GM21515 (cell line): ENCODE data around the gene RAB40C.

Experiments used
- ATAC-seq: cut with Tn5 transposase; IDR thresholded peaks from one replicate; pipeline ENCODE4 v1.9.1; 2021; ENCODE audit not compliant: unreplicated experiment

RAB40C gene

DNA sequence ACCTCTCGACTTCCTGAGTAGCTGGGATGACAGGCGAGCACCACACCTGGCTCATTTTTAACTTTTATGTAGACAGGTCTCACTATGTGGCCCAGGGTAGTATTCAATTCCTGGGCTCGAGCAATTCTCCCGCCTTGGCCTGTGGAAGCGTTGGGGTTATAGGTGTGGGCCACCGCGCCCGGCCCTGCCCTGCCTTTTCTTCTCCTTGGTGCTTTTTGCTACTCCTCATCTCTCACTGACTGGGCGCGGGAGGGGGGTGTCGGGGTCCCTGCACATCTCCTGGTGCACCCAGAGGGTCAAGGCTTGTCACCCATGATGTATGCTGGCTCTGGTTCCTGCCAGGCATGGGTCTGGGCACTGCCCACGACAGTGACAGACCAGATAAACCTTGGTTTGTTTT is 54.7 kb downstream of the RAB40C start:
- ATAC-seq: no peak

DNA sequence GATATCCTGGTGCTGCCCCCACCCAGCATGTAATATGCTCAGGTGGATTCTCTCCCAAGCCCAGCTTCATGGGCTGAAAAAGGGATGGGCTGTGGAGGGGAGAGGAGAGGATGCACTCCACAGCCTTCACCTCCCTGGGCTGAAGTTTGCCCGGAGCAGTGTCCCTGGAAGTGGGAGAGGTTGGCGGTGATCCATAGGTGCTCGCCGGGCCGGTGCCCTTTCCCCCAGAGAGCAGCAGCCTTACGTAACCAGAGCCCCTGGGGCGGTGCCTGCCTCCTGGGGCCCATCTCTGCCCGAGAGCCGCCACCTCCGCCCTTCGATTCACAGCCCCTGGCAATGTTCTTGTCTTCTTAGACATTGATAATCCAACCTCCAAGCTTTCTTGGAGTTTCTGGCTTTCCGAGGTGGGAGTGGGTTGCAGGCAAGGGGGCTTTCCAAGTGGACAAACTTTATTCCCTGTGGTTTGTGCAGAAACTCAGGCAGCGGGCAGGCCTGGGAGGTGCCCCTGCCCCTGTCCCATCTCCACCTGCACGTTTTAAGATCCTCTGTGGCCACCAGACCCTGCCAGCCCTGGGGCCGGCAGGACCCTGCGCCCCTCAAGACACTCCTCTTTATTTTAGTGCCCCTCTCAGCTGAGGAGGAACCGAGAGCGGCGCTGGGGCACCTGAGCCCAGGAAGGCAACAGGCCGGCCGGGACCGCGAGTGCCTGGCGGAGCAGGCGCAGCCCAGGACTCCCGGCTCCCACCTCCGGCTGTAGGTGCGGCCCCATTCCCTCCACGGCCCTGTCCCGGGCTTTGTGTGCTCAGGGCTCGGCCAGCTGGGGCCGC is 56.2 kb downstream of the RAB40C start:
- ATAC-seq: no peak

DNA sequence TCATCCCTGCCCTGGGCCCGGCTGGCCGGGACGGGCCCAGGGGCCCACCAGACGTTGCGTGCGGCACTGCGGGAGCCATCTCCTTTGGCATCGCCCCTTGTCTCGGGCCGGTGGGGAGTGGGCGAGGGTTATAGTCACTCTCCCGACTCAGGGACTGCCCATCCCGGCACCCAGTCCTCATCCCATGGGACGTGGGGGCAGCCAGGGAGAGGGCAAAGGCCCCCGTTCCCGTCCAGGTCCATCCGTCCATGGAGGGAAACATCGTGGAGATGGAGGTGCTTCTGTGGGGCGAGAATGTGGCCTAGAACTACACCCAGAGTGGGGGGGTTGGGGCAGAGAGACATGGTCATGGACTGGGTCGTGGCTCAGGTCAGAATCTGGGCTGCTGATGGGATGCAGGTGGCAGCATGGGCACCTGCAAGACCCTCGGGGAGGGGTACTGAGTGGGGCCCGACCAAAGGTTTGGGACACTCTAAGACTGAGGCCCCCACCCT is 56.9 kb downstream of the RAB40C start:
- no peak for ATAC-seq

DNA sequence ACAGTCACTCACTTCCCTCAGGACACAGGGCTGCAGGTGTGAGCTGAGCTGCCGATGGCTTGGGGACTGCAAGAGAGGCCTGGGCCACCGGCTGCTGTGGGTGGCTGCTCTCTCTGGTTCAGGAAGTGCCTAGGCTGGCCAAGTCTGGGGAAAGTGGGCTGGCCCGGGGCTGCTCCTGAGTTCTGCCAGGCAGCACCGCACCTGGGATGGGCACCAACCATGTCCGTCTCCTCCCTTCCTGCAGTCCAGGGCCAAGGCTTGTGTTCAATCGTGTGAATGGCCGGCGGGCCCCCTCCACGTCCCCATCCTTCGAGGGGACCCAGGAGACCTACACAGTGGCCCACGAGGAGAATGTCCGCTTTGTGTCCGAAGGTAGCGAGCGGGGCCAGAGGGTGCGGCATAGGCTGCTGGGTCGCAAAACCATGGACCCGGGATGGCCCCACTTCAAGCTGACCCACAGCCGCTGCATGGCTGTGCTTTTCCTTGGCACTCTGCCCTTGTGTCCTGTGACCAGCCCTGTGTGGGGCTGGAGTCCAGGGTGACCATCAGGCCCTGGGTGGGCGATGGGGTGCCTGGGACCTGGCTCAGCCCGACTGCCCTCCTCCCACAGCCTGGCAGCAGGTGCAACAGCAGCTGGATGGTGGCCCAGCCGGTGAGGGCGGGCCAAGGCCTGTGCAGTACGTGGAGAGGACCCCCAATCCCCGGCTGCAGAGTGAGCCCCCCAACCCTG is 57.5 kb downstream of the RAB40C start:
- no peak for ATAC-seq

DNA sequence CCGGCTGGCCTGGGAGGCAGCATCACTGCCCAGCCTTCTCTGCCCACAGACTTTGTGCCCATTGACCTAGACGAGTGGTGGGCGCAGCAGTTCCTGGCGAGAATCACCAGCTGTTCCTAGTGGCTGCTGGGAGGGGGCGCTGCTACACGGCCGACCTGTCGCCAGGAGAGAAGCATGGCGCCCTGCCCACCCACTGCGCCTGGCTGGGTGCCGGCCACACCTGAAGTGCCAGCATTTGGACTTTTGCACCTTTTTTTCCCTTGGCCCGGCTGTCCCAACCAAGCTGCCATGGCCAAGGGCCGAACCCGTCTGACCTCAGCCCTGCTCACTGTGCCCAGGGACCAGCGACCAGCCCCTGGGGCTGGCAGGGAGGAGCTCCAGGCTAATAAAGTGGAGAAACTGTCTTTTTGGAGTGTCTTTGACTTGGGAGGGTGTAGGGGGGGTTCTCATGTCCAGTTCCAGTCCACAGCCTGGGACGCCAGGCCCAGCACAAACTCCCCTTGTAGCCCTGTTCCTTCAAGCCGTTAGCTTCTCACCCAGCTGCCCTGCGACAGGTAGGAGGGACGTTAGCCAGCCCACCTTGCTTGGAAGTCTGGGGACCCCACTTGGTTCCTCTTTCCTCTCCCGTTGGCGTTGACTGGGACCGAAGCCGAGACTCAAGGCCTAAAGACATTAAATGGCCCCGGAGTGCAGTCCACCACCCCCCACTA is 58.4 kb downstream of the RAB40C start:
- no peak for ATAC-seq

DNA sequence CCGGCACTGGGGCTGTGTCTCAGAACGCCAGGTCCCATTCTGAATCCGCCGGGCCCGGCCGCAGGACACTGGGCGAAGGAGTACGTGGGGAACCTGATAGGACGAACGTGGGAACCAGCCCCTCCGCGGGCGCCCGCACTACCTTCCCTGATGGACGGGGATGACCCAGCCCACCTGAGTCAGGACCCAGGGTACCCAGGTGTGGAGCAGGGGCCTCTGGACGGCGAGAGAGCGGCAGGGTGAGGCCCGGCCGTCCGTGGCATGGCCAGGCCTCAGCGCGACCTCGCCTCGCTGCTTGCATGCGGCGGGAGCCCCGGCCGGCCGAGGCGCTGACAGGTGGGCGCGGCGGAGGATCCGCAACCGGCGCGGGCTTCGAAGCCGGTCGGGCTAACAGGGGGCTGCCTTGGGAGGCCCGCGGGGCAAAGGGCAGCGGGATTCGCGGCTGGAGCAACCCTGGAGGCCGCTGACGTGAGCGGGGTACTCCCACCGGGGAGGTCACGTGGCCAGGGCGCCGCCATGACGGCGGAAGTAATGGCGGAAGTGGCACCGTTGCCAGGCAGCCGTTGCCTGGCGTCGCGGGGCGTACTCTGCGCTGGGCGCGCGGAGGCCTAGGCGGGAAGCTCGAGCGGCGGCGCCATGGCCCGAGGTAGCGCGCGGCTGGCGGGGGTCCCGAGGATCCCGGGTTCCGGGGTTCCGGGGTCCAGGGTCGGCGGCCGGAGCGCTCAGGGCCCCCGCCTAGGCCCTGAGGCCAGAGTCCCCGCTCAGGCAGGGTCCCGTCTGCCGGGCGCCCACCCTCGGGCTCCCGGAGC is 59.1 kb downstream of the RAB40C start, which contains the start of gene WDR90:
TSS of gene WDR90 (plus strand) at position 585 of the 809 bp plus-strand sequence. CDS start at position 637, 52 bp downstream.
- ATAC-seq: peak; percentile 64

DNA sequence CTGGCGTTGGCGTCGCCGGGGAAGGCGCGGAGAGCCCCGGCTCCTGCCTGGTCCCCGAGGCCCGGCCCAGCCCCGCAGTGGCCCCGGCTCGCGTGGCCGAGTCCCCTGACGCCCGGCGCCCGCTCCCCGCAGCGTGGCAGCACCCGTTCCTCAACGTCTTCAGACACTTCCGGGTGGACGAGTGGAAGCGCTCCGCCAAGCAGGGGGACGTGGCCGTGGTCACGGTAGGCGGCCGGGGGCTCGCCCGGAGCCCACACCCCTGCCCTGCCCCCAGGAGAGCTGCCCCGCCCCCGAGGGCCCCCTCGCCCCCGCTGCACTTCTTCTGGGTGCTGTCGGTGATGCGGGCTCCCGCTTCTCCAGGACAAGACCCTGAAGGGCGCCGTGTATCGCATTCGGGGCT is 59.8 kb downstream of the RAB40C start:
- peak; percentile 6 for ATAC-seq

DNA sequence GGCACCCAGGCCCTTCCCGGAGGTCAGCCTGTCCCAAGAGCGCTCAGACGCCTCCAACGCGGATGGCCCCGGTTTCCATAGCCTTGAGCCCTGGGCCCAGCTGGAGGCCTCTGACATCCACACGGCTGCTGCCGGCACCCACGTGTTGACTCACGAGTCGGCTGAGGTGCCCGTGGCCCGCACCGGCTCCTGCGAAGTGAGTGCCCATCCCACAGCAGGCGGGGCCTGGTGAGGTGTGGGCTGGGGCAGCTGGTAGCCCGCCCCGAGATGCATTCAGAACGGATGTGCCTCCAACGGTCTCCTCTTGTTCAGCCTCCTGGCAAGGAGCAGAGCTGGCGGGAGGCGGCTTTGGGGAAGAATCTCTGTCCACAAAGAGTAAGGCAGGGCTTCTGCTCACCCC is 62.0 kb downstream of the RAB40C start:
- ATAC-seq: no peak

DNA sequence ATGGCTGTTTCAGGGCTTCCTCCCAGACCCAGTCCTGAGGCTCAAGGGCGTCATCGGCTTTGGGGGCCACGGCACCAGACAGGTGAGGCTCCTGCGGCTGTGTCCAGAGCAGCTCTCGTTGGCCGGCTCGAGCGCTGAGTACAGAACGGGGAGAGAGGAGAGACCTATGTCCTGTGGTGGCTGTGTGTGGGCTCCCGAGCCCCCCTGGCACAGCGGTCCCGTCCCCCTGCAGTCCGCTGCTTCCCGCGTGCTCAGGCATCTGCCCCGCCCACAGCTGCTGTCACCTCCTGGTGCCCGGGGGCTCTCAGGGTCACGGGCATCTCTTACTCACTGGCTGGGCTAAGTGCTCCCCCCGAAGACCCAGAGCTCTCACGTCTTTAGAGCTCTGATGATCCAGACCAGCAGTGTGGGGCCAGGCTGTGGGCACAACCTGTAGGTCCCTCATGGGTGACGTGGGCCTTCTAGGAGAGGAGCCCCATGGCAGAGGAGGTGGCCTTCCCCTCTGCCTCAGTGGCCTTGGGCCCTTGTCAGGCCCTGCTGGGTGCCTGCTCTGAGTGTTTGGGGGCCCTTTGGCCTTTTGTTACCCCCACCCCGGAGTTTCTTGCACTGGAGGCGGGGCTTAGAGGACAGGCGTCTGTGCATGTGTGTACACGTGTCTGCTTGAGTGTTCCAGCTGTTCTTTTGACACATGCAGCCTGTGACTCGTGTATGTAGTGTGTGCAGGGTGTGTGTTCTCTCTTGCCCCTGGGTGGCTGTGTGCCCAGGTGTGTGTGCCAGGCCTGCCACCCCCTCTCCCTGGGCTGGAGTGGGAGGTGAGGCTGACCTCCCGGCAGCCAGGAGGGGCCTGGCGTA is 62.8 kb downstream of the RAB40C start:
- ATAC-seq: no peak

DNA sequence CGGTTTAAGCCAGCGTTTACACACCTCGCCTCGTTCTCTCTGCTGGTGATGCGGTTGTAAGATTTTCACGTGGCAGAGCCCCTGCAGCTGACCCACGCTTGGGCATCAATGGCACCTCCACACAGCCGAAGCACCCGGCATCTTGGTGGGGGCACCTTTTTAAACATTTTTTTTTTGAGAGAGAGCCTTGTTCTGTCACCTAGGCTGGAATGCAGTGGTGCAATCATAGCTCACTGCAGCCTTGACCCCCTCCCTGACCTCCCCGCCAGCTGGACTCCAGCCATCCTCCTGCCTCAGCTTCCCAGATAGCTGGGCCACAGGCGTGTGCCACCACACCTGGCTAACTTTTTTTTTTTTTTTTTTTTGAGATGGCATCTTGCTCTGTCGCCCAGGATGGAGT is 64.2 kb downstream of the RAB40C start:
- ATAC-seq: no peak

DNA sequence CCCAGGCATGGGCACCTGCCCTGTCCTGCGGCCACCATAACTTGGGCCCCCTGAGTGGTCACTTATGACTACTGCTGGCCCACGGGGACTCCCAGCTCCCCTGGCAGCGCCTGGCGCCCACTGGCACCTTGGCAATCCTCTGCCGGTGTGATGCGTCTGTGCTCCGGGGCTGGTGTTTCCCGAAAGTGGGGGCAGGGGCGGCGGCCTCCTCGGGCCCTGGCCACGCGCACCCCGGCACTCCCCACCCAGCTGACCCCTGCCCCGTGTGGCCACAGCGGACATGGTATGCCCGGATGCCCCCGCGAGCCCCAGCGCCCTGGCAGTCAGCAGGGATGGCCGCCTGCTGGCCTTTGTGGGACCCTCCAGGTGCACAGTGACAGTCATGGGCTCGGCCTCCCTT is 67.6 kb downstream of the RAB40C start:
- no peak for ATAC-seq

DNA sequence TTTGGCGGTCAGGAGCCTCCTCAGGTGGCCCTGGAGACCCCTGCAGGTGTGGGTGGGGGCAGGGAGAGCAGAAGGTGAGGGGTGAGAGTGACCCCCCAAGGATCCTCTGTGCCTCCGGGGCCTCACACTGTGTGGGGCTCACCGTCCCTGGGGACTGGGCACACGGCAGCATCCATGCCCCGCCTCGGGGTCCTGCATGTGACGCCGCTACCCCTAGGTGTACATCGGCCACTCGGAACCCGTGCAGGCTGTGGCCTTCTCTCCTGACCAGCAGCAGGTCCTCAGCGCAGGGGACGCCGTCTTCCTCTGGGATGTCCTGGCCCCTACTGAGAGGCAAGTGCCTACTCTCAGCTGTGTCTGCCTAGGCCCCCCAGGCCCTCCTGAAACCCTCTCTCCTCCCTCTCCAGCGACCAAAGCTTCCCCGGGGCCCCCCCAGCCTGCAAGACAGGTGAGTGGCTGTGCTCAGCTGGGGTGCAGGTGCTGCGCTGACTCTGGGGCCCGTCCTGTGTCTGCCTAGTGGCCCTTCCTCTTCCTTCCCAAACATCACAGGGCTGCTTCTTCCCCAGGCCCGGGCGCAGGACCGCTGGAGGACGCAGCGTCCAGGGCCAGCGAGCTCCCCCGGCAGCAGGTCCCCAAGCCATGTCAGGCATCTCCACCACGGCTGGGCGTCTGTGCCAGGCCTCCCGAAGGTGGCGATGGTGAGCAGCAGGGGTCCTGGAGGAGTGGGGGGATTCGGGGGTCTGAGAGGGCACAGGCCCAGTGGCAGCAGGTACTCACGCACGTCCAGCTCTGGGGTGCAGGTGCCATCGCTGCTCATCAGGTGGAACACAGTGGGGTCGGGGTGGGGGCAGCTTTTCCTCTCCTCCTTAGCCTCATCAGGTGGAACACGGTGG is 69.1 kb downstream of the RAB40C start:
- no peak for ATAC-seq

DNA sequence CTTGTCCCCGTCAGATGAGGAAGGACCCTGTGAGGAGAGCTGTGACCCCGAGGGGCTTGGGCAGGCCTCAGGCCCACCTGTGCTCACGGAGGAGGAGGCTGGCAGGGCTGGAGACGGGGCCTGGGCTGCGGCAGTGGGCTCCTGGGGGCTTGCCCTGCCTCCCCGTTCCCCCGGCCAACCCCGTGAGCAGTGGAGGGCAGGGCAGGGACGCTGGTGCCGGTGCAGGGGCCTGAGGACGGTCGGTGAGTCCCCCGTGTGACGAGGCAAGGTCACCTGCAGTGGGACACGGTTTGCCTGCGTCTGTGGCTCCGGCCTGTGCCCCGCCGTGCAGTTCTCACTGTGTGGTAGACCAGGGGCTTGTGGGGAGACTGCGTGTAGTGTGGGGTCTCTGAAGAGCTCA is 69.8 kb downstream of the RAB40C start:
- ATAC-seq: no peak

DNA sequence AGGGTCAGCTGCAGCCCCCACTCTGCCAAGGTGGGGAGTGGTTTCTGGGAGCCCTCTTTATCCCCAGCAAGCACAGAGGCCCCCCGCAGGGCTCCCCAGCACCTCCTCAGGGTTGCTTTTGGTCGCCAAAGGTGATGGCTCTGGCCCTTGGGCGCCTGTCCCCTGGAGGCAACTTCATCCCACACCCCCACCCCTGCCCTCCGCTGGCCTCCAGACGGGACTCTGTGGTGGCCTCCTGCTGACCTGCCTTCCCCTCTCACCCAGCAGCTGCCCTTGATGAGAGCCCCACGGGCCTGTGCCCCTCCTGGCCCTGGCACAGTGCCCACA is 70.2 kb downstream of the RAB40C start:
- no peak for ATAC-seq

DNA sequence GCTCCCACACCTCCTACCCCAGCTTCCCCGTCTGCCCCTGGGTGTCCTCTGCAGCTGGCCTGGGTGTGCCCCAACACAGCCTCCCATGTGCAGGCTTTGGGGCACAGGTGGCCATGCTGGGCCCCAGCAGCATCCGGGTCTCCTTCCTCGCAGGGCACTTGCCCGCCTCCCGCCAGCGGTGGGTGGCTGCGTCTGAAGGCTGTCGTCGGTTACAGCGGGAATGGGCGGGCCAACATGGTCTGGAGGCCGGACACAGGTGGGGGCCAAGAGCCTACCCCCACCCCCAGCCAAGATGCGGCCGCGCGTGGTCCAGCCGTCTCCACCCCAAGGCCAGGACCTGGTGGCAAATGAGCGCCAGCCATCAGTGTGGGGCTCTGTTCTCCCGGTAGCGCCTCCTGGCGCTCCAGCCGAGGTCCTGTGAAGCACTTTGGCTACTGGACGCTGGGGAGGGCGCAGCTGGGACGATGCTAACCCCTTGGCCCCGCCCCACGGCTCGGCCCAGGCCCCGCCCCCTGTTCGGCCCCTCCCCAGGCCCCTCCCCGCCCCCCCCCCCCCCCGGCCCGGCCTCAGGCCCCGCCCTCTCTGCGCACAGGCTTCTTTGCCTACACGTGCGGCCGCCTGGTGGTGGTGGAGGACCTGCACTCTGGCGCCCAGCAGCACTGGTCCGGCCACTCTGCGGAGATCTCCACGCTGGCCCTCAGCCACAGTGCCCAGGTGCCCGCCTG is 70.8 kb downstream of the RAB40C start:
- ATAC-seq: no peak

DNA sequence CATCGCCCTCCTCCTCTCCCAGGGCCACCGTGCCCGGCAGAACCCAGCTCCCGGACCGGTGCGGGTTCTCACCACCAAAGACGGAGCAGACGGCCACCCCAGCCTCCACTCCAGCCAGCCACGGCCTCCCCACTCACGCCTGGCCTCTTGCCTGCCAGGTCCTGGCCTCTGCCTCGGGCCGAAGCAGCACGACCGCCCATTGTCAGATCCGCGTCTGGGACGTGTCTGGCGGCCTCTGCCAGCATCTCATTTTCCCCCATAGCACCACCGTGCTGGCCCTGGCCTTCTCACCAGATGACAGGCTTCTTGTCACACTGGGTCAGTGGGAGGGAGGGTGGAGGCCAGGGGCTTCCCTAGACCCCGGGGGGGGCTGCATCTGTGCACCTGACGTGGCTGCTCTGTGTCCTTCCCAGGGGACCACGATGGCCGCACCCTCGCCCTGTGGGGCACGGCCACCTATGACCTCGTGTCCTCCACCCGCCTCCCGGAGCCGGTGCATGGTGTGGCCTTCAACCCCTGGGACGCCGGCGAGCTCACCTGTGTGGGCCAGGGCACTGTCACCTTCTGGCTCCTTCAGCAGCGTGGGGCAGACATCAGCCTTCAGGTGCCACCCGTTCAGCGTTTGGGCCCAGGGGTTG is 71.4 kb downstream of the RAB40C start:
- no peak for ATAC-seq

DNA sequence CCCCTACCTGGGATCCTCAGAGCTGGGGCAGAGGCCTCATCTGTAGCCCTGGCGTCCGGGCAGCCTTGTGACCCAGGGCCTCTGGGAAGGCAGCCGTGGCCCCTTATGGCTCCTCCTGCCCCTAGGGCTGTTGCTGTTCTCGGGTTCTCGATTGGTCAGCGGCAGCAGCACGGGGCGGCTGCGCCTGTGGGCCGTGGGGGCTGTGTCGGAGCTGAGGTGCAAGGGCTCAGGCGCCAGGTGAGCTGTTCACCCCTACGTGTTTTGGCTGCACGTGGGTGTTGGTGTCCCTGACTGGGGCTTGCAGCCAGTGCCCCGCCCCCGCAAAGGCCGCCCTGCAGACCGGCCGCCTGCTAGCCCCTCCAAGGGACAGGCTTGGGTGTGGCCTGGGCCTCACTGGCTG is 72.2 kb downstream of the RAB40C start:
- ATAC-seq: no peak

DNA sequence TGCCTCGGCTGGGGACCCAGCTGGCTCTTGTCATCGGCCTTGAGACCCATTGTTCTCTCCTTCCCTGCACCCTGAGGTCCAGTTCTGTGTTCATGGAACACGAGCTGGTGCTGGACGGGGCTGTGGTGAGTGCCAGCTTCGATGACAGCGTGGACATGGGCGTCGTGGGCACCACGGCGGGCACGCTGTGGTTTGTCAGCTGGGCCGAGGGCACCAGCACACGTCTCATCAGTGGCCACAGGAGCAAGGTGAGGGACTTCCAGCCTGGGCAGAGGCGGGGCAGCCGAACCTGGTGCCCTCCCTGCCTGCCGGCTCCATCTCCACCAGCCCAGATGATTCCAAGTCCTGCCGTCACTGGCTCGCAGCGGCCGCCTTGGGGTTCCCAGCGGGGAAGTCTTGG is 72.7 kb downstream of the RAB40C start:
- ATAC-seq: no peak
